Suprapubic skin (tissue), 4 donors: Measurements from ENCODE around the gene LRRC4C.

Source experiments
- EP300 ChIP-seq: sonication (generic); formaldehyde crosslinking; IDR thresholded peaks from one replicate; pipeline ENCODE4 v1.6.1; 2017; ENCODE audit warnings: antibody characterized with exemption
- POLR2A ChIP-seq, 2 donors: fragments of 450-650 bp; IDR thresholded peaks; one replicate each; pipeline ENCODE4 v1.6.1; 2017; ENCODE audit warnings: antibody characterized with exemption in 2 of 2, mild to moderate bottlenecking in 2 of 2, moderate library complexity in 2 of 2
- POLR2AphosphoS5 ChIP-seq, 3 donors: sonication (generic); formaldehyde crosslinking; IDR thresholded peaks; one replicate each; pipeline ENCODE4 v1.6.1; 2017; ENCODE audit warnings: antibody characterized with exemption in 3 of 3
- TF ChIP-seq, protein P1 (sequence below), 2 donors: fragments of 200-600 bp in 1 of 2; fragments of 450-650 bp in 1 of 2; sonication (generic) in 1 of 2; IDR thresholded peaks; one replicate each; pipeline ENCODE4 v1.5.1; 2016 to 2019; ENCODE audit warnings: antibody characterized with exemption in 2 of 2, mild to moderate bottlenecking in 1 of 2, moderate library complexity in 1 of 2

DNA sequence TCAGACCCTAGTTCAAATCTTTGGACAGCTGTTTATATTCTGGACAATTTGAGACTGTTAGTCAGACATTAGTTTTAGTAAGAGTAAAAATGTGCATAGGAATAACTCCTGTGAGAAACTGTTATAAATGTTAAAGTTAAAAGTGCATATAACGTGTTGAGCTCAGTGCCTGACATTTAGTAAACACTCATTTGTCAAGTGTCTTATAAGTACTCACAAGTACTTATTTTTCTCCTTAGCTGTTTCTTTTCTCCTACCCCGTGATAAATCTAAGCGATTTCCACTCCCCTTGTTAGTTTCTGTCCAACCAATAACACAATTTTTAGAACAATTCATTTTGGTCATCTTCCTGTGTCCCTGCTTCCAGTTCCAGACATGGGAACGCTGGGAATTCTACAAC, 59.3 kb downstream of the LRRC4C start:
- TF ChIP-seq POLR2A (IDR thresholded peaks at IDR 0.05), result no peak
- TF ChIP-seq, protein P1, sequence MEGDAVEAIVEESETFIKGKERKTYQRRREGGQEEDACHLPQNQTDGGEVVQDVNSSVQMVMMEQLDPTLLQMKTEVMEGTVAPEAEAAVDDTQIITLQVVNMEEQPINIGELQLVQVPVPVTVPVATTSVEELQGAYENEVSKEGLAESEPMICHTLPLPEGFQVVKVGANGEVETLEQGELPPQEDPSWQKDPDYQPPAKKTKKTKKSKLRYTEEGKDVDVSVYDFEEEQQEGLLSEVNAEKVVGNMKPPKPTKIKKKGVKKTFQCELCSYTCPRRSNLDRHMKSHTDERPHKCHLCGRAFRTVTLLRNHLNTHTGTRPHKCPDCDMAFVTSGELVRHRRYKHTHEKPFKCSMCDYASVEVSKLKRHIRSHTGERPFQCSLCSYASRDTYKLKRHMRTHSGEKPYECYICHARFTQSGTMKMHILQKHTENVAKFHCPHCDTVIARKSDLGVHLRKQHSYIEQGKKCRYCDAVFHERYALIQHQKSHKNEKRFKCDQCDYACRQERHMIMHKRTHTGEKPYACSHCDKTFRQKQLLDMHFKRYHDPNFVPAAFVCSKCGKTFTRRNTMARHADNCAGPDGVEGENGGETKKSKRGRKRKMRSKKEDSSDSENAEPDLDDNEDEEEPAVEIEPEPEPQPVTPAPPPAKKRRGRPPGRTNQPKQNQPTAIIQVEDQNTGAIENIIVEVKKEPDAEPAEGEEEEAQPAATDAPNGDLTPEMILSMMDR (IDR thresholded peaks at IDR 0.05), result no peak
- TF ChIP-seq EP300, result no peak
- TF ChIP-seq POLR2AphosphoS5 (IDR thresholded peaks at IDR 0.05), result no peak
